Measurements from ENCODE around the gene CPPED1. TPM values are rescaled to one million over a fixed set of nuclear protein-coding genes. Genes with fewer than 3 reads are reported as not detected.

CPPED1 gene
- total and polyA plus RNA-seq, 2 donors: 13.9 to 15.5 TPM

GRCh38 chr16:12695454-12695853, 108.2 kb downstream of the CPPED1 start:
- Histone ChIP-seq H3K4me1 (ENCODE audit: insufficient read depth) (no peaks in the 10 kb centered on the region), H3K36me3 (ENCODE audit: insufficient read depth) (peaks cover 2% of the 10 kb centered on the region), H3K4me3 (ENCODE audit: low read depth, low read length) (no peak overlapping the region), H3K27ac (ENCODE audit: low read depth) (no peak overlapping the region)
- WGBS: 93% methylated on average over 5 of the region's 5 CpGs
- DNase-seq (ENCODE audit: extremely low spot score): no peak

DNA sequence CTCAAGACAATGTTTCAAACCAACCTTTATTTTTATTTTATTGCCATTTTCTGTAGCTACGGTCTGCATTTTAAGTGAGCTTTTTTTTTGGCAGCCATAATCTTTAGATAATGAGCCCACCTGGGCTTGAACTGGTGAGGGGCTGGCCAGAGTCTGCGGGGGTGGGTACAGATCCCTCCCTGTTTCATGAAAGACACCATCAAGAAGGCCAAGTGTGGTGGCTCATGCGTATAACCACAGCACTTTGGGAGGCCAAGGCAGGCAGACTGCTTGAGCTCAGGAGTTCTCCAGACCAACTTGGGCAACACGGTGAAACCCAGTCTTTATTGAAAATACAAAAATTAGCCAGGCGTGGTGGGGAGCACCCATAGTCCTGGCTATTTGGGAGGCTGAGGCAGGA, 113.7 kb downstream of the CPPED1 start:
- no peak for DNase-seq (ENCODE audit: extremely low spot score)
- Histone ChIP-seq H3K27ac (ENCODE audit: low read depth) (no peak overlapping the region), H3K4me3 (ENCODE audit: low read depth, low read length) (no peak overlapping the region), H3K36me3 (ENCODE audit: insufficient read depth) (no peaks in the 10 kb centered on the region), H3K4me1 (ENCODE audit: insufficient read depth) (no peaks in the 10 kb centered on the region)
- 89% methylated on average over 5 of the region's 5 CpGs for WGBS

- Histone ChIP-seq H3K27ac (ENCODE audit: low read depth) (no peak overlapping the region), H3K4me3 (ENCODE audit: low read depth, low read length) (no peak overlapping the region), H3K4me1 (ENCODE audit: insufficient read depth) (no peaks in the 10 kb centered on the region), H3K36me3 (ENCODE audit: insufficient read depth) (no peaks in the 10 kb centered on the region)
- WGBS: 78% methylated on average over 6 of the region's 6 CpGs
- no peak for DNase-seq (ENCODE audit: extremely low spot score)
Observed at GRCh38 chr16:12688951-12689850, 114.5 kb downstream of the CPPED1 start.

GRCh38 chr16:12685806-12686205, 117.9 kb downstream of the CPPED1 start:
- Histone ChIP-seq H3K4me1 (ENCODE audit: insufficient read depth) (no peaks in the 10 kb centered on the region), H3K36me3 (ENCODE audit: insufficient read depth) (no peaks in the 10 kb centered on the region), H3K4me3 (ENCODE audit: low read depth, low read length) (no peak overlapping the region), H3K27ac (ENCODE audit: low read depth) (no peak overlapping the region)
- WGBS: 75% methylated on average over 5 of the region's 5 CpGs
- DNase-seq (ENCODE audit: extremely low spot score): no peak

- no peak for DNase-seq (ENCODE audit: extremely low spot score)
- H3K4me1 ChIP-seq (ENCODE audit: insufficient read depth): no peaks in the 10 kb centered on the region
- 83% methylated on average over 11 of the region's 11 CpGs for WGBS
- no peak overlapping the region for H3K4me3 ChIP-seq (ENCODE audit: low read depth, low read length)
- no peaks in the 10 kb centered on the region for H3K36me3 ChIP-seq (ENCODE audit: insufficient read depth)
- no peak overlapping the region for H3K27ac ChIP-seq (ENCODE audit: low read depth)
Observed at GRCh38 chr16:12682432-12683165, 121.1 kb downstream of the CPPED1 start.

DNA sequence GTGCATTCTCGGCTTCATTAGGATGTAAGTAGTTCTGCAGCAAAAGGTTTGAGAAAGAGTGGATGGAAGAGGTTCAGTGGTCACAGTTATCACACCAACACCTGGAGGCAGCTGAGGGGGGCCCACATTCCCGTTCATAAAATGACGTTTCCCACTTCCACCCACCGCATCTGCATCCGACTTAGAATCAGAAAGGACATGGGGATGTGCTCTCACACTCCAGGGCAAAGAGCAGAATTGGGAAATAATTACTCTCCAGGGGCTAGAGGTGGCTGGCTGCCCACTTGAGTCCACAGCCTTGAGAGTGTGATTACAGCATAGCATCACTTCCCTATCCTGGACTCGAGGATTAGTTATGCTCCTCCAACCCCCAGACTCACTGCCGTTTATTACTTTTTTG, 122.0 kb downstream of the CPPED1 start:
- no peaks in the 10 kb centered on the region for H3K36me3 ChIP-seq (ENCODE audit: insufficient read depth)

DNA sequence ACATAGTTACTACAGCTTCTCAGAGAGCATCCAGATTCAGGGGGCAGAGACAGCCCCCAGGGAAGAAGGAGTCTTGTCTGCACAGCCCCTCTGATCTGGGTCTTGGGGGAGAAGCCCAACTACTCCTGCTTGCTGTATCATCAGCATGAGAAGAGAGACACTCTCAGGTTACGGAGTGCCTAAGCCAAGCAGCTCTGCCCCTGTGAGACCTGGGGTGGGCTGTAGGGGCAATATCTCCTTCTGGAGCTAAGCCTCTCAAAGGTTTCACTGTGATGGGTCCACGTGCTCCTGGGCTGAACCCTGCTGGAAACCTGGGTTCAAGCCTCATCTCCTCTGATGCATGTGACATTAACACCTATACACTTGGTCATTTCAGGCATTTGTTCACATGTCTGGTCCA, 123.2 kb downstream of the CPPED1 start:
- H3K36me3 ChIP-seq (ENCODE audit: insufficient read depth): no peaks in the 10 kb centered on the region
- DNase-seq (ENCODE audit: extremely low spot score): no peak
- 74% methylated on average over 2 of the region's 2 CpGs for WGBS
- no peak overlapping the region for H3K27ac ChIP-seq (ENCODE audit: low read depth)
- H3K4me3 ChIP-seq (ENCODE audit: low read depth, low read length): no peak overlapping the region
- H3K4me1 ChIP-seq (ENCODE audit: insufficient read depth): no peaks in the 10 kb centered on the region

More for the DNA sequence above, 122.0 kb downstream of the CPPED1 start:
- H3K27ac ChIP-seq (ENCODE audit: low read depth): no peak overlapping the region
- DNase-seq (ENCODE audit: extremely low spot score): no peak
- H3K4me3 ChIP-seq (ENCODE audit: low read depth, low read length): no peak overlapping the region
- 80% methylated on average over 7 of the region's 7 CpGs for WGBS
- no peaks in the 10 kb centered on the region for H3K4me1 ChIP-seq (ENCODE audit: insufficient read depth)

GRCh38 chr16:12679660-12680272, 123.9 kb downstream of the CPPED1 start:
- 74% methylated on average over 3 of the region's 3 CpGs for WGBS
- H3K27ac ChIP-seq (ENCODE audit: low read depth): no peak overlapping the region

DNA sequence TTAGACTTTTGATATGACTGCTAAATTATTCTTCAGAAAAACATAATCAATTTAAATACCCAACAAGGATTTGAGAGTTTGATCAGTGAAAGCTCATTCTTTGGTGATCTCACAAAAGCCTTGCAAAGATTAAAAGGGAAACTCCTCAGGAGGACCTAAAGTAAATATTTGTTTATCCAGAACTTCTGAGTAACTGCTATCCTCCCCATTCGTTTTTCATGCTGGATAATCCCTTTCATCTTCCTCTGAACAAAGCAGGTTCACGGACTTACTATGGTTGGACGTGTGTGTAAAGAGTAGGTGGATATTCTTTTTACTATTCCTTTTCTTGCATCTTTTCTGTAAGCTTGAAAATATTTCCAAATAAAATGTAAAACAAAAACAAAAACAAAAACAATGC, 124.7 kb downstream of the CPPED1 start:
- Histone ChIP-seq H3K27ac (ENCODE audit: low read depth) (no peak overlapping the region), H3K36me3 (ENCODE audit: insufficient read depth) (no peaks in the 10 kb centered on the region), H3K4me3 (ENCODE audit: low read depth, low read length) (no peak overlapping the region), H3K4me1 (ENCODE audit: insufficient read depth) (no peaks in the 10 kb centered on the region)
- WGBS: 72% methylated on average over 3 of the region's 3 CpGs
- no peak for DNase-seq (ENCODE audit: extremely low spot score)

More at GRCh38 chr16:12679660-12680272, 123.9 kb downstream of the CPPED1 start:
- Histone ChIP-seq H3K36me3 (ENCODE audit: insufficient read depth) (no peaks in the 10 kb centered on the region), H3K4me3 (ENCODE audit: low read depth, low read length) (no peak overlapping the region), H3K4me1 (ENCODE audit: insufficient read depth) (no peaks in the 10 kb centered on the region)
- DNase-seq (ENCODE audit: extremely low spot score): no peak

GRCh38 chr16:12677502-12677901, 126.2 kb downstream of the CPPED1 start:
- Histone ChIP-seq H3K27ac (ENCODE audit: low read depth) (no peak overlapping the region), H3K4me1 (ENCODE audit: insufficient read depth) (no peaks in the 10 kb centered on the region), H3K36me3 (ENCODE audit: insufficient read depth) (no peaks in the 10 kb centered on the region), H3K4me3 (ENCODE audit: low read depth, low read length) (no peak overlapping the region)
- DNase-seq (ENCODE audit: extremely low spot score): no peak
- WGBS: 76% methylated on average over 8 of the region's 8 CpGs

GRCh38 chr16:12675852-12676251, 127.8 kb downstream of the CPPED1 start:
- H3K27ac ChIP-seq (ENCODE audit: low read depth): no peak overlapping the region
- no peak overlapping the region for H3K4me3 ChIP-seq (ENCODE audit: low read depth, low read length)
- 34% methylated on average over 5 of the region's 5 CpGs for WGBS
- no peaks in the 10 kb centered on the region for H3K36me3 ChIP-seq (ENCODE audit: insufficient read depth)
- no peaks in the 10 kb centered on the region for H3K4me1 ChIP-seq (ENCODE audit: insufficient read depth)
- no peak for DNase-seq (ENCODE audit: extremely low spot score)

GRCh38 chr16:12675046-12675445, 128.6 kb downstream of the CPPED1 start:
- Histone ChIP-seq H3K27ac (ENCODE audit: low read depth) (no peak overlapping the region), H3K4me3 (ENCODE audit: low read depth, low read length) (no peak overlapping the region), H3K4me1 (ENCODE audit: insufficient read depth) (no peaks in the 10 kb centered on the region), H3K36me3 (ENCODE audit: insufficient read depth) (no peaks in the 10 kb centered on the region)
- 61% methylated on average over 4 of the region's 4 CpGs for WGBS
- DNase-seq (ENCODE audit: extremely low spot score): no peak

DNA sequence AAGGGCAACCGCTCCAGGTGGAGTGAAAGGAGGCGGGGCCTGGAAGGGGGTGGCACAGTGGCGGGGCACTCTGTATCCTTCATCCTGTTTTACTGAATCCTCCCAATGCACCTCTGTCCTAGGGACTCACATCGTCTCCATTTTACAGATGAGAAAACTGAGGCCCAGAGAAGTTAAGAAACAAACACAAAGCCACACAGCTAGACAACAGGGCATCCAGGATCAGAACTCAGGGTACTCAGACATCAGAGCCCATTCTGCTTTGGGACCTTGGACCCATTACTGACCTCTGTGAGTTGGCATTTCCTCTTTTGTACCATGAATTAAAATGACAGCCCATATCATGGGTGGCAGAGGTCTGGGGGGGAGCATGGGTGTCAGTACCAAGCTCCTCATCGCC, 129.2 kb downstream of the CPPED1 start:
- DNase-seq (ENCODE audit: extremely low spot score): no peak
- no peaks in the 10 kb centered on the region for H3K4me1 ChIP-seq (ENCODE audit: insufficient read depth)
- H3K4me3 ChIP-seq (ENCODE audit: low read depth, low read length): no peak overlapping the region
- H3K36me3 ChIP-seq (ENCODE audit: insufficient read depth): no peaks in the 10 kb centered on the region
- no peak overlapping the region for H3K27ac ChIP-seq (ENCODE audit: low read depth)
- 94% methylated on average over 5 of the region's 5 CpGs for WGBS

DNA sequence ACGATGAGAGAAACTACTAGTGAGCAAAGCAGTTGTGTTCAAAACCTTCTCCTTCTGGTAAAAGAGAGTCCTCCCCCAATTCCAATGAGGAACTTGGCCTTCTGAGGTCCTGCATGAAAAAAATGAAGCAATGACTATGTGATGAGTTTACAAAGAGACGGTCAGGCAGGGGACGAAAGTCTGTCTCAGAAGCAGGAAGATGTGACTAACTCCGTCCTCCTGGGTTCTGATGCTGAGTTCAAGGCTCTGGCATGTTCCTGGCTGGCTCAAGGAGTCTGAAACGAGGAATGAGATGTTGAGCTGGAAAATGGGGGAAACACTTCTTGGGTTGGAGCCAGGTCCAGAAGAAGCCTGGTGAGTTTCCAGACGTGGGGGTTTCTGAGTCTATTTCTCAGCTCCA, 129.6 kb downstream of the CPPED1 start:
- DNase-seq (ENCODE audit: extremely low spot score): no peak
- Histone ChIP-seq H3K27ac (ENCODE audit: low read depth) (no peak overlapping the region), H3K4me1 (ENCODE audit: insufficient read depth) (no peaks in the 10 kb centered on the region), H3K4me3 (ENCODE audit: low read depth, low read length) (no peak overlapping the region), H3K36me3 (ENCODE audit: insufficient read depth) (no peaks in the 10 kb centered on the region)
- WGBS: 80% methylated on average over 6 of the region's 6 CpGs
